ENCODE measurements around the gene ARHGAP42.

ARHGAP42 gene

DNA sequence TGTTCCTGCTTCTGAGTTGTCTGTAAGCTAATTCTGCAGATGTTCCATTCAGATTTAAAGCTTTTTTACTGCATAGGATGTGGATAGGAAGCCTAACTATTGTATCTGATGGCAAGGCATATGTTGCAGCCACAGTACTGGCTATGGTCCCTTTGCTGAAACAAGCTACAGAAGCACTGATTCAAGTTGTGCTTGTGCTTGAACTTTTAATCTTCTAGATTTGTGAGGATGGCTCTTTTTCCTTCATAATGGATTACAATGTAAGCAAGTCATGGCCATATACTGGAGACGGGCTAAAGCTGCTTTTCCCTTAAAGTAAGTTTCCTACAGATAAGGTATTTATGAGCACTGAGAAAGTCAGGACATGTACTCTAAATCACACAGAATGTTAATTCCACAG lies 303.8 kb downstream of the ARHGAP42 start:
- no peak for DNase-seq (ENCODE audit: low spot score)
- ChIA-PET CTCF (no interaction called here), POLR2A (ENCODE audit: low non-redundant PET) (no interaction called here)
- TF ChIP-seq, protein P1, sequence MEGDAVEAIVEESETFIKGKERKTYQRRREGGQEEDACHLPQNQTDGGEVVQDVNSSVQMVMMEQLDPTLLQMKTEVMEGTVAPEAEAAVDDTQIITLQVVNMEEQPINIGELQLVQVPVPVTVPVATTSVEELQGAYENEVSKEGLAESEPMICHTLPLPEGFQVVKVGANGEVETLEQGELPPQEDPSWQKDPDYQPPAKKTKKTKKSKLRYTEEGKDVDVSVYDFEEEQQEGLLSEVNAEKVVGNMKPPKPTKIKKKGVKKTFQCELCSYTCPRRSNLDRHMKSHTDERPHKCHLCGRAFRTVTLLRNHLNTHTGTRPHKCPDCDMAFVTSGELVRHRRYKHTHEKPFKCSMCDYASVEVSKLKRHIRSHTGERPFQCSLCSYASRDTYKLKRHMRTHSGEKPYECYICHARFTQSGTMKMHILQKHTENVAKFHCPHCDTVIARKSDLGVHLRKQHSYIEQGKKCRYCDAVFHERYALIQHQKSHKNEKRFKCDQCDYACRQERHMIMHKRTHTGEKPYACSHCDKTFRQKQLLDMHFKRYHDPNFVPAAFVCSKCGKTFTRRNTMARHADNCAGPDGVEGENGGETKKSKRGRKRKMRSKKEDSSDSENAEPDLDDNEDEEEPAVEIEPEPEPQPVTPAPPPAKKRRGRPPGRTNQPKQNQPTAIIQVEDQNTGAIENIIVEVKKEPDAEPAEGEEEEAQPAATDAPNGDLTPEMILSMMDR (conservative IDR thresholded peaks at IDR 0.05; ENCODE audit: low read depth): no peak
- H3K27ac ChIP-seq: no peak overlapping the region

DNA sequence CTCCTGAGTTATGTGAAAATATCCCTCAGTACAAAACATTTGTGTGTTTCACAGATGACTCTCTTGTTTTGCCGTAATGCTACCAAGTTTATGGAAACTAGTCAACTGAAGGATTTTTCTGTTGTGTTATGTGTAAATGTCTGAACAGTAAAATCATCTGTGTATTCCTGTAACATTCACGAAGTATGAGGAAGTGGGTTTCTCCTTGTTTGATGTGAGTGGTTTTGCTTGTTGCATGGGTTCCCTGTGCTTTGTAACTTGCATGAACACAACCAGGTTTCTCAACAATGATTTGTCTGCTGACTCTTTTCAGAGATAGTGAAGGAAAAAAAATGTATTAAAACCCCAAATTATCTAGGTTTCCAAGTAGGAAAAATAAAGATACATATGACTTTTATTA lies 304.5 kb downstream of the ARHGAP42 start:
- DNase-seq (ENCODE audit: low spot score): no peak
- ChIA-PET CTCF (no interaction called here), POLR2A (ENCODE audit: low non-redundant PET) (no interaction called here)
- H3K27ac ChIP-seq: no peak overlapping the region
- TF ChIP-seq, protein P1 (conservative IDR thresholded peaks at IDR 0.05; ENCODE audit: low read depth): no peak

DNA sequence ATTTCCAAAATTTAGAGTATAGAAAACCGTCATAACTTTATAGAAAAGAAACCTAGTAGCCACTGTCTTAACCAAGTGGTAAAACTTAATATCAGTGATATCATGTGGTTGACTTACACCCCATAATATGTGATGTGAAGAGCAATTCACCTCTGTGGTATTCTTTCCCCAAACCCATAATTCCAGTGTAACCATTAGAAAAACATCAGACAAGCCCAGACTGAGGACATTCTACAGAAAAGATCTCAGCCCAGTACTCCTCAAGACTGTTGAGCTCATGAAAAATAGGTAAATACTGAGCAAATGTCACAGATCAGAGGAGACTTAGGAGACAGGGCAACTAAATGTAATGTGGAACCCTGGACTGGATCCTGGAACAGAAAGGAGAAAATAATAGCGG lies 307.9 kb downstream of the ARHGAP42 start:
- H3K27ac ChIP-seq: no peak overlapping the region
- POLR2A ChIA-PET (ENCODE audit: low non-redundant PET): no interaction called here
- CTCF ChIA-PET: no interaction called here
- DNase-seq (ENCODE audit: low spot score): no peak
- TF ChIP-seq, protein P1 (conservative IDR thresholded peaks at IDR 0.05; ENCODE audit: low read depth): no peak

DNA sequence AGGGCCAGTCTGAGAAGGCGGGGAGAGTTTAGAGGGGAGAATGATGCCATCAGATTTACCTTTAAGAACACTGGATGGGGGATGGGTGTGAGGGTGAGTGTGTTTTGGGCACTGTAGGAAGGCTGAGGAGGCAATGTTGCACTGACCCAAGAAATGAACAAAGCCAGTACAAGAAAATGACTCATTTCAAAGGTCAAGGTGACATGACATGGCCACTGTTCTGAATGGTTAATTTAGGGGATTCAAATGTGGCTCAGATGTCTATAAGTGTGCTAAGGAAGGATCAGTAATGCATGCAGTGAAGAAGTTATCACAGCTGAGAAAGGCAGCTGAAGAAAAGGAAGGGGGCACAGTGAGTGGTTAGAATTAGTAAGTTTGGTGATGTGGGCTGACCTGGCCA lies 312.7 kb downstream of the ARHGAP42 start:
- DNase-seq (ENCODE audit: low spot score): no peak
- H3K27ac ChIP-seq: no peak overlapping the region
- TF ChIP-seq, protein P1 (conservative IDR thresholded peaks at IDR 0.05; ENCODE audit: low read depth): no peak
- ChIA-PET CTCF (no interaction called here), POLR2A (ENCODE audit: low non-redundant PET) (no interaction called here)

DNA sequence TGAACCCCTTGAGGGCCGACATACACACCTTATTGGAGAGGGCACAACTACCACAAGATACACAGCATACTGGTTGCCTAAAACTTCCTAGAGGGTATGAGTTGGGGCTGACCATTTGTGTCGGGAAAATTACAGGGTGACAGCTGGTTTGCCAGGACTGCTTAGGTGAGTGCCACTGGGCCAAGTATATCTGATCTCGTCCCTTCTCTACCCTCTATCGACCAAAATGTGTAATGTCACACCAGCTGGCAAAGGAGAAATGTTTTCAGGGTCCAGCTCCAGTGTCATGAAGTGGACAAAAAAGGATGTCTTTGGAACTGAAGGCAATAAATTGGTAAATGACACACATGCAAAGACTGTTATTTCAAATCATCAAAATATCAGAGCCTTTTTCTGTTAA lies 316.4 kb downstream of the ARHGAP42 start:
- TF ChIP-seq, protein P1 (conservative IDR thresholded peaks at IDR 0.05; ENCODE audit: low read depth): no peak
- no peak overlapping the region for H3K27ac ChIP-seq
- POLR2A ChIA-PET (ENCODE audit: low non-redundant PET): no interaction called here
- DNase-seq (ENCODE audit: low spot score): no peak
- CTCF ChIA-PET: interaction anchor here (0.5 kb wide), 1 partner anchor 244 kb away, joined by 5 read pairs; no protein-coding TSS in a partner anchor

DNA sequence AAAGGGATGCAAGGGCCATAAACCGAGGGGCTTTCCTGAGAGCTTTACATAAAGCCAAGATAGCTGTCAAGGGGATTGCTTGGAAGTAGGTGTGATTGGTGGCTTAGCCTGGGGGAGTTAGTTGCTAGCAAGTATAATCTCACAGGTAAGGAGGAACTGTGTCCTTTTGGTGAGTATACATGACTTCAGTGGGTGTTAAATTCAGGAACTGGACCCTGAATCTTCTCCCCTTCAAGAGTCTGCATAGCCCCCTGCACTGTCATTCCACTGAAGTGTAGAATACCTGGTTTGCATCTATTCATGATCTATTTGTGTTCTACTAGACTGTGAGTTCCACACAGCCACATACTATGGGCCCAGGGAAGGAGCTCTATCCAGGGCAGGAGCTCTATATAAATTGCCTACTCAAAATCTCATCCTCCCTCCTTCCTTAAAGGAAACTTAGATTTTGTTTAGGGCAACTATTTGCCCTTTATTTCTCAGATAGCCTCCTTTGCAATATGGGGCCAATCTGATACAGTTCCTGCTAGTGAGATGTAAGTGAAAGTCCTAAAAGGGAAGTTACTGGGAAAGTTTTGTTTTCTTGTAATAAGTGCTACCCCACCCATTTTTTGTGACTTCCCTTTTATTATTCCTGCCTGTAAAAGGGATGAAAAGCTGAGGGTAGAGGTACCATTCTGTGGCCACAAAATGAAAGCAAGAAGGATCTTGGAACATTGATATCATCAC lies 322.0 kb downstream of the ARHGAP42 start:
- CTCF ChIA-PET: no interaction called here
- DNase-seq (ENCODE audit: low spot score): no peak
- POLR2A ChIA-PET (ENCODE audit: low non-redundant PET): no interaction called here
- TF ChIP-seq, protein P1 (conservative IDR thresholded peaks at IDR 0.05; ENCODE audit: low read depth): no peak
- no peak overlapping the region for H3K27ac ChIP-seq
